ENCODE results near the gene NFIX.
A peak's percentile ranks its signal among the peaks of the same experiment; 100 is the strongest.

Gene NFIX

GRCh38 chr19:13010992-13011652, 15.8 kb downstream of the NFIX start:
- Histone ChIP-seq H3K9ac (ENCODE audit: low read length in 2 of 2) (no peak overlapping the region), H3K36me3 (ENCODE audit: control insufficient read depth in 2 of 2, insufficient read depth in 2 of 2, low read length in 2 of 2) (peaks cover 0 to 2% of the 10 kb centered on the region in 2 donors), H3K4me3 (ENCODE audit: low read length in 2 of 2) (no peak overlapping the region), H3K4me1 (ENCODE audit: control insufficient read depth, insufficient read depth, low read length) (peaks cover 92% of the 10 kb centered on the region), H3K27ac (ENCODE audit: low read length) (peak overlapping the region; percentile 90), H3K27me3 (ENCODE audit: control insufficient read depth in 1 of 2, insufficient read depth in 2 of 2, low read length in 2 of 2) (no peaks in the 10 kb centered on the region), H3K9me3 (ENCODE audit: control insufficient read depth in 2 of 2, low read length in 2 of 2) (no peaks in the 10 kb centered on the region)

- peak overlapping the region; percentile 90 for H3K27ac ChIP-seq (ENCODE audit: low read length)
- peak overlapping the region in 1 of 2 donors; percentile 3 for H3K4me3 ChIP-seq (ENCODE audit: low read length in 2 of 2)
- peaks cover 0 to 2% of the 10 kb centered on the region in 2 donors for H3K36me3 ChIP-seq (ENCODE audit: control insufficient read depth in 2 of 2, insufficient read depth in 2 of 2, low read length in 2 of 2)
- H3K27me3 ChIP-seq (ENCODE audit: control insufficient read depth in 1 of 2, insufficient read depth in 2 of 2, low read length in 2 of 2) = no peaks in the 10 kb centered on the region
- no peaks in the 10 kb centered on the region for H3K9me3 ChIP-seq (ENCODE audit: control insufficient read depth in 2 of 2, low read length in 2 of 2)
- peaks cover 90% of the 10 kb centered on the region for H3K4me1 ChIP-seq (ENCODE audit: control insufficient read depth, insufficient read depth, low read length)
- no peak overlapping the region for H3K9ac ChIP-seq (ENCODE audit: low read length in 2 of 2)
These were observed 16.5 kb downstream of the NFIX start for GRCh38 chr19:13011653-13012389.

GRCh38 chr19:13012390-13012689, 17.1 kb downstream of the NFIX start:
- no peaks in the 10 kb centered on the region for H3K27me3 ChIP-seq (ENCODE audit: control insufficient read depth in 1 of 2, insufficient read depth in 2 of 2, low read length in 2 of 2)
- peak overlapping the region in 1 of 2 donors; percentile 55 for H3K4me3 ChIP-seq (ENCODE audit: low read length in 2 of 2)
- no peak overlapping the region for H3K27ac ChIP-seq (ENCODE audit: low read length)
- H3K4me1 ChIP-seq (ENCODE audit: control insufficient read depth, insufficient read depth, low read length) = peaks cover 89% of the 10 kb centered on the region
- peaks cover 0 to 2% of the 10 kb centered on the region in 2 donors for H3K36me3 ChIP-seq (ENCODE audit: control insufficient read depth in 2 of 2, insufficient read depth in 2 of 2, low read length in 2 of 2)
- H3K9ac ChIP-seq (ENCODE audit: low read length in 2 of 2) = no peak overlapping the region
- no peaks in the 10 kb centered on the region for H3K9me3 ChIP-seq (ENCODE audit: control insufficient read depth in 2 of 2, low read length in 2 of 2)

GRCh38 chr19:13012690-13013608, 17.7 kb downstream of the NFIX start:
- H3K27me3 ChIP-seq (ENCODE audit: control insufficient read depth in 1 of 2, insufficient read depth in 2 of 2, low read length in 2 of 2) = no peaks in the 10 kb centered on the region
- peaks cover 90% of the 10 kb centered on the region for H3K4me1 ChIP-seq (ENCODE audit: control insufficient read depth, insufficient read depth, low read length)
- peaks cover 0 to 2% of the 10 kb centered on the region in 2 donors for H3K36me3 ChIP-seq (ENCODE audit: control insufficient read depth in 2 of 2, insufficient read depth in 2 of 2, low read length in 2 of 2)
- no peaks in the 10 kb centered on the region for H3K9me3 ChIP-seq (ENCODE audit: control insufficient read depth in 2 of 2, low read length in 2 of 2)
- no peak overlapping the region for H3K9ac ChIP-seq (ENCODE audit: low read length in 2 of 2)
- H3K4me3 ChIP-seq (ENCODE audit: low read length in 2 of 2) = peak overlapping the region in 1 of 2 donors; percentile 55
- peak overlapping the region; percentile 37 for H3K27ac ChIP-seq (ENCODE audit: low read length)

GRCh38 chr19:13013649-13014048, 18.4 kb downstream of the NFIX start:
- peaks cover 0 to 1% of the 10 kb centered on the region in 2 donors for H3K36me3 ChIP-seq (ENCODE audit: control insufficient read depth in 2 of 2, insufficient read depth in 2 of 2, low read length in 2 of 2)
- H3K4me3 ChIP-seq (ENCODE audit: low read length in 2 of 2) = peak overlapping the region; percentile 31 to 55
- H3K9me3 ChIP-seq (ENCODE audit: control insufficient read depth in 2 of 2, low read length in 2 of 2) = no peaks in the 10 kb centered on the region
- peaks cover 89% of the 10 kb centered on the region for H3K4me1 ChIP-seq (ENCODE audit: control insufficient read depth, insufficient read depth, low read length)
- H3K9ac ChIP-seq (ENCODE audit: low read length in 2 of 2) = no peak overlapping the region
- no peaks in the 10 kb centered on the region for H3K27me3 ChIP-seq (ENCODE audit: control insufficient read depth in 1 of 2, insufficient read depth in 2 of 2, low read length in 2 of 2)
- H3K27ac ChIP-seq (ENCODE audit: low read length) = peak overlapping the region; percentile 37

GRCh38 chr19:13014101-13014920, 19.0 kb downstream of the NFIX start:
- H3K27ac ChIP-seq (ENCODE audit: low read length) = peak overlapping the region; percentile 55
- no peaks in the 10 kb centered on the region for H3K27me3 ChIP-seq (ENCODE audit: control insufficient read depth in 1 of 2, insufficient read depth in 2 of 2, low read length in 2 of 2)
- no peaks in the 10 kb centered on the region for H3K36me3 ChIP-seq (ENCODE audit: control insufficient read depth in 2 of 2, insufficient read depth in 2 of 2, low read length in 2 of 2)
- H3K4me3 ChIP-seq (ENCODE audit: low read length in 2 of 2) = peak overlapping the region; percentile 31 to 55
- peak overlapping the region; percentile 20 to 21 for H3K9ac ChIP-seq (ENCODE audit: low read length in 2 of 2)
- peaks cover 89% of the 10 kb centered on the region for H3K4me1 ChIP-seq (ENCODE audit: control insufficient read depth, insufficient read depth, low read length)
- no peaks in the 10 kb centered on the region for H3K9me3 ChIP-seq (ENCODE audit: control insufficient read depth in 2 of 2, low read length in 2 of 2)

- H3K4me1 ChIP-seq (ENCODE audit: control insufficient read depth, insufficient read depth, low read length) = peaks cover 87% of the 10 kb centered on the region
- H3K36me3 ChIP-seq (ENCODE audit: control insufficient read depth in 2 of 2, insufficient read depth in 2 of 2, low read length in 2 of 2) = no peaks in the 10 kb centered on the region
- H3K4me3 ChIP-seq (ENCODE audit: low read length in 2 of 2) = no peak overlapping the region
- peak overlapping the region; percentile 55 for H3K27ac ChIP-seq (ENCODE audit: low read length)
- no peaks in the 10 kb centered on the region for H3K9me3 ChIP-seq (ENCODE audit: control insufficient read depth in 2 of 2, low read length in 2 of 2)
- H3K9ac ChIP-seq (ENCODE audit: low read length in 2 of 2) = peak overlapping the region in 1 of 2 donors; percentile 20
- H3K27me3 ChIP-seq (ENCODE audit: control insufficient read depth in 1 of 2, insufficient read depth in 2 of 2, low read length in 2 of 2) = no peaks in the 10 kb centered on the region
These were observed 19.6 kb downstream of the NFIX start for GRCh38 chr19:13014921-13015280.

GRCh38 chr19:13015361-13016223, 20.3 kb downstream of the NFIX start:
- H3K27me3 ChIP-seq (ENCODE audit: control insufficient read depth in 1 of 2, insufficient read depth in 2 of 2, low read length in 2 of 2) = no peaks in the 10 kb centered on the region
- peak overlapping the region in 1 of 2 donors; percentile 52 for H3K4me3 ChIP-seq (ENCODE audit: low read length in 2 of 2)
- H3K36me3 ChIP-seq (ENCODE audit: control insufficient read depth in 2 of 2, insufficient read depth in 2 of 2, low read length in 2 of 2) = no peaks in the 10 kb centered on the region
- H3K9ac ChIP-seq (ENCODE audit: low read length in 2 of 2) = peak overlapping the region in 1 of 2 donors; percentile 36
- peaks cover 87% of the 10 kb centered on the region for H3K4me1 ChIP-seq (ENCODE audit: control insufficient read depth, insufficient read depth, low read length)
- H3K27ac ChIP-seq (ENCODE audit: low read length) = peak overlapping the region; percentile 97
- H3K9me3 ChIP-seq (ENCODE audit: control insufficient read depth in 2 of 2, low read length in 2 of 2) = no peaks in the 10 kb centered on the region

GRCh38 chr19:13016245-13016627, 21.0 kb downstream of the NFIX start:
- Histone ChIP-seq H3K9me3 (ENCODE audit: control insufficient read depth in 2 of 2, low read length in 2 of 2) (no peaks in the 10 kb centered on the region), H3K4me3 (ENCODE audit: low read length in 2 of 2) (peak overlapping the region; percentile 52 to 64), H3K27me3 (ENCODE audit: control insufficient read depth in 1 of 2, insufficient read depth in 2 of 2, low read length in 2 of 2) (no peaks in the 10 kb centered on the region), H3K9ac (ENCODE audit: low read length in 2 of 2) (peak overlapping the region in 1 of 2 donors; percentile 58), H3K4me1 (ENCODE audit: control insufficient read depth, insufficient read depth, low read length) (peaks cover 90% of the 10 kb centered on the region), H3K36me3 (ENCODE audit: control insufficient read depth in 2 of 2, insufficient read depth in 2 of 2, low read length in 2 of 2) (no peaks in the 10 kb centered on the region), H3K27ac (ENCODE audit: low read length) (peak overlapping the region; percentile 97)

All from stomach smooth muscle (tissue), 2 donors.